Vagina (tissue), 2 donors: ENCODE data around the gene FPGS. TPM values are rescaled to one million over a fixed set of nuclear protein-coding genes. Genes with fewer than 3 reads are reported as not detected.
A peak's percentile ranks its signal among the peaks of the same experiment; 100 is the strongest.

Experiments used
- DNase-seq, 2 donors: peaks; one replicate each; pipeline ENCODE4 v3.0.0-alpha.2; 2017; ENCODE audit errors: extremely low spot score in 2 of 2
- H3K27ac ChIP-seq: fragments of 200-600 bp; sonication (generic); one replicate; pipeline ENCODE4 v1.5.1; 2019
- H3K27me3 ChIP-seq: fragments of 200-600 bp; sonication (generic); one replicate; pipeline ENCODE4 v1.5.1; 2019
- H3K36me3 ChIP-seq, 2 donors: fragments of 200-600 bp; sonication (generic); one replicate each; pipeline ENCODE4 v1.5.1; 2017 to 2019
- H3K4me1 ChIP-seq: fragments of 200-600 bp; sonication (generic); one replicate; pipeline ENCODE4 v1.5.1; 2019
- H3K4me3 ChIP-seq, 2 donors: fragments of 200-600 bp; sonication (generic); 1 replicate in 1 of 2; 2 replicates in 1 of 2; pipeline ENCODE4 v1.5.1; 2016 to 2019
- H3K9me3 ChIP-seq: fragments of 200-600 bp; sonication (generic); one replicate; pipeline ENCODE4 v1.5.1; 2019
- CTCF ChIP-seq, 3 experiments: fragments of 450-650 bp in 2 of 3; fragments of 200-600 bp in 1 of 3; sonication (generic) in 1 of 3; IDR thresholded peaks; one replicate each; pipeline ENCODE4 v1.5.1; 2017 to 2019; ENCODE audit warnings: antibody characterized with exemption in 3 of 3, mild to moderate bottlenecking in 2 of 3, moderate library complexity in 2 of 3
- POLR2A ChIP-seq, 2 donors: fragments of 450-650 bp; IDR thresholded peaks; one replicate each; pipeline ENCODE4 v1.6.1; 2017; ENCODE audit warnings: antibody characterized with exemption in 2 of 2, mild to moderate bottlenecking in 2 of 2, moderate library complexity in 2 of 2
- POLR2AphosphoS5 ChIP-seq, 2 donors: sonication (generic); formaldehyde crosslinking; IDR thresholded peaks; one replicate each; pipeline ENCODE4 v1.9.0; 2017; ENCODE audit warnings: antibody characterized with exemption in 2 of 2, mild to moderate bottlenecking in 2 of 2, low read depth in 1 of 2; ENCODE audit not compliant: insufficient read depth in 1 of 2
- intact Hi-C: fragments of 100-400 bp; cut with DNase I; formaldehyde crosslinking; loops from one replicate; pipeline ENCODE4 v1.15.1; 2023
- total RNA-seq: library from RNA; depleted of rRNA; stranded (reverse); fragments of >200 nt; gene quantifications from one replicate; pipeline ENCODE4 v1.2.3, GENCODE V29; 2016

Gene FPGS
- total RNA-seq, 1 donor from 2014 or later: 99.7 TPM

- TF ChIP-seq POLR2AphosphoS5 (IDR thresholded peaks at IDR 0.05; ENCODE audit: insufficient read depth in 1 of 2, low read depth in 1 of 2) (no peak), POLR2A (IDR thresholded peaks at IDR 0.05) (no peak)
- Histone ChIP-seq H3K27ac (peak overlapping the region; percentile 53), H3K9me3 (no peaks in the 10 kb centered on the region), H3K4me1 (peaks cover 46% of the 10 kb centered on the region), H3K4me3 (no peak overlapping the region), H3K27me3 (no peaks in the 10 kb centered on the region), H3K36me3 (no peaks in the 10 kb centered on the region)
- intact Hi-C loops: loop anchor here (1.0 kb wide), 1 partner anchor 40 kb away; no protein-coding TSS in a partner anchor
- no peak for DNase-seq
These were observed 5.8 kb upstream of the FPGS start for GRCh38 chr9:127796852-127797370.

DNA sequence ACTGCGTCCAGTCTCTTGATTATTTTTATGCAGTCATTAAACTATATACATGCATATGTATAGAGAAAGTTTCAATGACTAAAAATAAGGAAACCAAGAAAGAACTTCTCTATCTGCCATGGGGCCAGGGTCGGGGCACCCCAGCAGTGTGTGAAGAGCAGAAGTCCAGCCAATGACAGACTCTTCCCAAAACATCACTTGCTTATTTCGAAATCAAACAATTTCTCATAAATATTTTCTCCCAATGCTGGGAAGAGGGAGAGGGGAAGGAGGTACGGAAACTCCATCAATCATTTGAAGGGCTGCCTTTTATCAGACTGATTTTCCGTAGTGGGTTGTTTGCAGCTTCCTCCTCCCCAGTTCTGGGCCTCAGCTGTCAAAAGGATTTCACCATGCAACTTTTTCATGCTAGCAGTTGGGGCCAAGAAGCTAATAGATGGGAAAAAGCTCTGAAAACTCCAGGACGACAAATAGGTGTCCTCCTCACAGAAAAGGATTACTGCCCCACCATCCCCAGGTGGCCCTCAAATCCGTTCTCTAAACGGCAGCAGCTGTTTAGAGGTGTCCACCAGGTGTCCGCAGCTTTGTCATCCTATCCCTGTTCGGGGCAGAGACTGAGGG is 617 bp upstream of the FPGS start:
- Histone ChIP-seq H3K27ac (peak overlapping the region; percentile 90), H3K36me3 (peaks cover 0 to under 1% of the 10 kb centered on the region in 2 donors), H3K4me1 (peaks cover 41% of the 10 kb centered on the region), H3K9me3 (no peaks in the 10 kb centered on the region), H3K27me3 (no peaks in the 10 kb centered on the region), H3K4me3 (peak overlapping the region; percentile 69 to 78)
- intact Hi-C loops: no loop called here
- TF ChIP-seq CTCF (IDR thresholded peaks at IDR 0.05): peak in 1 of 3 experiments; percentile 8
- TF ChIP-seq POLR2AphosphoS5 (IDR thresholded peaks at IDR 0.05; ENCODE audit: insufficient read depth in 1 of 2, low read depth in 1 of 2): peak in 1 of 2 donors; percentile 85
- TF ChIP-seq POLR2A (IDR thresholded peaks at IDR 0.05): no peak
- no peak for DNase-seq

GRCh38 chr9:127803507-127804352 is 1.0 kb downstream of the FPGS start:
- Histone ChIP-seq H3K36me3 (peaks cover 0 to 17% of the 10 kb centered on the region in 2 donors), H3K4me1 (peaks cover 32% of the 10 kb centered on the region), H3K27ac (peak overlapping the region; percentile 90), H3K4me3 (peak overlapping the region; percentile 69 to 78), H3K27me3 (no peaks in the 10 kb centered on the region), H3K9me3 (no peaks in the 10 kb centered on the region)
- no peak for TF ChIP-seq CTCF (IDR thresholded peaks at IDR 0.05)
- TF ChIP-seq POLR2AphosphoS5 (IDR thresholded peaks at IDR 0.05; ENCODE audit: insufficient read depth in 1 of 2, low read depth in 1 of 2): no peak
- no peak for TF ChIP-seq POLR2A (IDR thresholded peaks at IDR 0.05)
- no peak for DNase-seq
- intact Hi-C loops: loop anchor here (2.0 kb wide), 1 partner anchor 21 kb away; no protein-coding TSS in a partner anchor

GRCh38 chr9:127805620-127806019 is 2.9 kb downstream of the FPGS start:
- H3K27ac ChIP-seq: no peak overlapping the region
- H3K9me3 ChIP-seq: no peaks in the 10 kb centered on the region
- H3K4me1 ChIP-seq: peaks cover 37% of the 10 kb centered on the region
- no peak for DNase-seq
- H3K4me3 ChIP-seq: no peak overlapping the region
- no peaks in the 10 kb centered on the region for H3K27me3 ChIP-seq
- H3K36me3 ChIP-seq: peaks cover 0 to 30% of the 10 kb centered on the region in 2 donors
- TF ChIP-seq CTCF (IDR thresholded peaks at IDR 0.05) (no peak), POLR2AphosphoS5 (IDR thresholded peaks at IDR 0.05; ENCODE audit: insufficient read depth in 1 of 2, low read depth in 1 of 2) (no peak), POLR2A (IDR thresholded peaks at IDR 0.05) (no peak)
- intact Hi-C loops: loop anchor here (2.0 kb wide), 1 partner anchor 19 kb away; no protein-coding TSS in a partner anchor

DNA sequence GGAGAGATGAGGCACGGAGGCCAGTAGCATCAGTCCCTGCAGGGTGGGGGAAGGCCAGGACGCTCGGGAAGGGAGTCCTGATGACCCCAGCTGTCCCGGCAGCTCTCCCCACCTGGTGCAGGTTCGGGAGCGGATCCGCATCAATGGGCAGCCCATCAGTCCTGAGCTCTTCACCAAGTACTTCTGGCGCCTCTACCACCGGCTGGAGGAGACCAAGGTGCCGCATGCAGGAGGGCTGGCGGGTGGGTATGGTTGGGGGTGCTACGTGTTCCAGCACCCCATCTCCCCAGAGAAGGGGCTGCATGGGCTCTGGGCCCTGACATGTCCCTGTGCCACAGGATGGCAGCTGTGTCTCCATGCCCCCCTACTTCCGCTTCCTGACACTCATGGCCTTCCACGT is 4.2 kb downstream of the FPGS start:
- H3K4me3 ChIP-seq: no peak overlapping the region
- no peak for DNase-seq
- TF ChIP-seq POLR2A (IDR thresholded peaks at IDR 0.05) (no peak), CTCF (IDR thresholded peaks at IDR 0.05) (no peak), POLR2AphosphoS5 (IDR thresholded peaks at IDR 0.05; ENCODE audit: insufficient read depth in 1 of 2, low read depth in 1 of 2) (no peak)
- no peaks in the 10 kb centered on the region for H3K27me3 ChIP-seq
- H3K4me1 ChIP-seq: peaks cover 28% of the 10 kb centered on the region
- H3K27ac ChIP-seq: no peak overlapping the region
- peaks cover 0 to 35% of the 10 kb centered on the region in 2 donors for H3K36me3 ChIP-seq
- H3K9me3 ChIP-seq: no peaks in the 10 kb centered on the region
- intact Hi-C loops: no loop called here
